Heart left ventricle (tissue), 16 donors: Measurements from ENCODE around the gene RGS6. TPM values are rescaled to one million over a fixed set of nuclear protein-coding genes. Genes with fewer than 3 reads are reported as not detected.

ENCODE experiments used
- ATAC-seq, 4 donors: fragments of 200-7000 bp; cut with Tn5 transposase; one replicate each; pipeline ENCODE4 v1.9.1; 2020 to 2022; ENCODE audit warnings: moderate library complexity in 4 of 4, mild to moderate bottlenecking in 3 of 4, moderate number of reproducible peaks in 1 of 4
- DNase-seq, 5 donors: peaks; one replicate each; pipeline ENCODE4 v3.0.0-alpha.2; 2020
- H3K27ac ChIP-seq, 12 donors: fragments of 200-600 bp; sonication (generic) in 4 of 12; one replicate each; pipeline versions ENCODE4 v1.5.0 to v1.8.0; 2016 to 2022; ENCODE audit warnings: mild to moderate bottlenecking in 2 of 12
- H3K27me3 ChIP-seq, 9 donors: fragments of 200-600 bp; sonication (generic) in 2 of 9; one replicate each; pipeline versions ENCODE4 v1.5.1 to v1.8.0; 2016 to 2022; ENCODE audit warnings: mild to moderate bottlenecking in 3 of 9
- H3K36me3 ChIP-seq, 9 donors: fragments of 200-600 bp; sonication (generic) in 2 of 9; one replicate each; pipeline versions ENCODE4 v1.5.0 to v1.8.0; 2018 to 2022; ENCODE audit warnings: mild to moderate bottlenecking in 2 of 9
- H3K4me1 ChIP-seq, 12 donors: fragments of 200-600 bp; sonication (generic) in 4 of 12; one replicate each; pipeline versions ENCODE4 v1.5.0 to v1.8.0; 2016 to 2022; ENCODE audit warnings: mild to moderate bottlenecking in 3 of 12
- H3K4me3 ChIP-seq, 12 donors: fragments of 200-600 bp; sonication (generic) in 4 of 12; one replicate each; pipeline versions ENCODE4 v1.5.0 to v1.8.0; 2017 to 2022; ENCODE audit warnings: mild to moderate bottlenecking in 9 of 12, moderate library complexity in 4 of 12
- H3K9me3 ChIP-seq, 12 donors: fragments of 200-600 bp; sonication (generic) in 4 of 12; one replicate each; pipeline versions ENCODE4 v1.5.0 to v1.8.0; 2016 to 2022; ENCODE audit warnings: mild to moderate bottlenecking in 1 of 12
- POLR2A ChIP-seq, 2 donors: fragments of 450-650 bp; IDR thresholded peaks; one replicate each; pipeline ENCODE4 v1.6.1; 2017; ENCODE audit warnings: antibody characterized with exemption in 2 of 2, mild to moderate bottlenecking in 2 of 2, moderate library complexity in 2 of 2
- WGBS, 4 donors: extraction: QIAGEN DNeasy Blood & Tissue Kit in 2 of 4; methylation state at CpG; one replicate each; pipeline versions ENCODE4 v1.1.5 to v1.1.7; 2013 to 2018; 5-methylcytosine and 5-hydroxymethylcytosine counted together
- intact Hi-C, 10 donors: fragments of 100-400 bp; cut with DNase I; formaldehyde crosslinking; loops; one replicate each; pipeline versions ENCODE4 v1.11.1 to v1.14.2; 2022
- polyA plus RNA-seq, 2 donors: library from polyadenylated mRNA; stranded (reverse); fragments of 200-250 nt; gene quantifications; one replicate each; pipeline ENCODE4 v1.2.3, GENCODE V29; 2013
- total RNA-seq, 9 donors: library from RNA; depleted of rRNA in 2 of 9; stranded (reverse); fragments of >200 nt in 2 of 9; fragmentation: NEBNext Ultra II Directional in 3 of 9; extraction: Animal tissue kit (Norgen Biotek cat#: 25700) in 3 of 9; gene quantifications; one replicate each; pipeline versions ENCODE4 v1.1.0 to v1.2.4, GENCODE V29; 2016 to 2023
- TF ChIP-seq, protein P1 (sequence below), 12 donors: fragments of 200-600 bp; sonication (generic) in 4 of 12; IDR thresholded peaks; one replicate each; pipeline versions ENCODE4 v1.5.0 to v1.8.0; 2018 to 2022; ENCODE audit warnings: antibody characterized with exemption in 12 of 12, mild to moderate bottlenecking in 5 of 12
- donor health status: ischemic (EF 13 %, LVEDD 7.1; RV severe dilation, severe dysfunction).
- donor health status: healthy with polysubstance abuse.
- donor health status: DM: no; HTN: yes; CAD: no.
- donor health status: DM: no; HTN: no; CAD: no.
- donor health status: ischemic (EF 25% LVEDD 6.9; RV normal size, moderate dysfunction).
- donor health status: ischemic (EF 25% LVEDD 5.7; RV mildly dilated, moderate dysfunction).
- donor health status: healthy.
- donor health status: DM: yes; HTN: yes; CAD: no.
- donor health status: ischemic (EF 35%, LVEDD 5.7; RV mildly dilated, moderate dysfunction).
- donor health status: nonischemic (EF 11% LVEDD 7.7; RV severe dilation, severe dysfunction).
- donor health status: DM: yes; HTN: yes; CAD: no.
- donor health status: PGD.
- donor health status: ischemic (EF 29% LVEDD 5.4; RV normal size, mild dysfunction).
- donor health status: nonischemic (EF 23%, LVEDD 6.1; RV moderate dilation, normal function).

Gene RGS6
- total and polyA plus RNA-seq, 11 donors: 1.3 to 25.4 (median 15.1) TPM

DNA sequence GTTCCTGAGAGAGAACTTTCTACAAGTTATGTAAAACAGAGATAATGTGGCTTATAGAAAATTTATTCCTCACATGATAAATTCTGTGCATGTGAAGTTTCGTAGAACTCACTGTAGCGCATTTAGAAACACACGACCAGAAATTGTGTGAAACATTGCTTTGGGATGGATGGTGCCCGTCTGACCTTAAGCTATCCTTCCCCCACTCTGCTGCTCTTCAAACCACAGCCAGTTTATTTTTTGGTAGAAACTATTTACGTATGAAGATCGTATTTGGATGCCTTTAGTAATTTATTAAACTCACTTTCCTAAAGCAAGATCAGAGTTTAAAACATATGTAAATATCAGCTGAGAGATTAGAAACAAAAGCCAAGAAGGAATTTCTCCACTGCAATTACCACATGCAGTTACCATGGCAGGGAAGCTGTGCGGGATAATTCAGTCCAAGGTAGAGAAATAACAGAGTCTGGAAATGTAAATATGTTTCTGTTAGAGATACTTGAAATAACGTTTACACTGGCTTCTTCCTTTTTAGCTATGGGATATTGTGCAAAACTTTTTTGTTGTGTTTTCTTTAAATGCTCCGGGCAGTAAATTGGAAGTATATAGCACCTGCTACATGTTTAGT is 382.7 kb downstream of the RGS6 start:
- intact Hi-C loops: no loop called here
- ATAC-seq: no peak
- no peak overlapping the region for H3K4me3 ChIP-seq
- H3K27ac ChIP-seq: no peak overlapping the region
- H3K36me3 ChIP-seq: no peaks in the 10 kb centered on the region
- WGBS, 4 donors: 85 to 91% (median 86%) methylated on average over 9 of the region's 9 CpGs
- H3K4me1 ChIP-seq: peaks cover 0 to 9% (median 0%) of the 10 kb centered on the region in 12 donors
- H3K9me3 ChIP-seq: peaks cover 0 to 3% (median 0%) of the 10 kb centered on the region in 12 donors
- no peak for TF ChIP-seq POLR2A (IDR thresholded peaks at IDR 0.05)
- TF ChIP-seq, protein P1, sequence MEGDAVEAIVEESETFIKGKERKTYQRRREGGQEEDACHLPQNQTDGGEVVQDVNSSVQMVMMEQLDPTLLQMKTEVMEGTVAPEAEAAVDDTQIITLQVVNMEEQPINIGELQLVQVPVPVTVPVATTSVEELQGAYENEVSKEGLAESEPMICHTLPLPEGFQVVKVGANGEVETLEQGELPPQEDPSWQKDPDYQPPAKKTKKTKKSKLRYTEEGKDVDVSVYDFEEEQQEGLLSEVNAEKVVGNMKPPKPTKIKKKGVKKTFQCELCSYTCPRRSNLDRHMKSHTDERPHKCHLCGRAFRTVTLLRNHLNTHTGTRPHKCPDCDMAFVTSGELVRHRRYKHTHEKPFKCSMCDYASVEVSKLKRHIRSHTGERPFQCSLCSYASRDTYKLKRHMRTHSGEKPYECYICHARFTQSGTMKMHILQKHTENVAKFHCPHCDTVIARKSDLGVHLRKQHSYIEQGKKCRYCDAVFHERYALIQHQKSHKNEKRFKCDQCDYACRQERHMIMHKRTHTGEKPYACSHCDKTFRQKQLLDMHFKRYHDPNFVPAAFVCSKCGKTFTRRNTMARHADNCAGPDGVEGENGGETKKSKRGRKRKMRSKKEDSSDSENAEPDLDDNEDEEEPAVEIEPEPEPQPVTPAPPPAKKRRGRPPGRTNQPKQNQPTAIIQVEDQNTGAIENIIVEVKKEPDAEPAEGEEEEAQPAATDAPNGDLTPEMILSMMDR (IDR thresholded peaks at IDR 0.05): no peak
- no peak for DNase-seq
- no peaks in the 10 kb centered on the region for H3K27me3 ChIP-seq

DNA sequence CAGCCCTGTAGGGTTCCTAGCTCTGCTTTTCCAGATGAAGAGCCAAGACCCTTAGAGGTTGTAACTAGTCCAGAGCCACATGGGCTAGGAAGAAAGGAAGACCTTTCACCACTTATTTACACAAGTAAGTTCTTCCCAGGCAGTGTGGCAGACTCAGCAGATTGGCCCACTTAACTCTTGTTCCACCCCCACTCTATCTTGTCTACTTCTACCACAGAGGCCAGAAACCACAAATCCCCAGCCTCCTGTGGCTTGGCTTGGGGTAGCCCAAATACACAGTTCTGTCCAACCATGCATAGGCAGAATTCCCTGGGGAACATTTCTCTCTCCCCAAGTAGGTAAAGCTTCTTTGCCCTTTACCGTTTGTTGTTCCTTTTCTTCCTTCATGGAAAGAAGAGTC is 383.5 kb downstream of the RGS6 start:
- 77 to 88% (median 86%) methylated on average over 1 of the region's 1 CpG for WGBS, 4 donors
- TF ChIP-seq, protein P1 (IDR thresholded peaks at IDR 0.05): no peak
- no peak for TF ChIP-seq POLR2A (IDR thresholded peaks at IDR 0.05)
- H3K27me3 ChIP-seq: no peaks in the 10 kb centered on the region
- ATAC-seq (no peak), DNase-seq (no peak)
- peaks cover 0 to 9% (median 0%) of the 10 kb centered on the region in 12 donors for H3K4me1 ChIP-seq
- intact Hi-C loops: no loop called here
- no peaks in the 10 kb centered on the region for H3K36me3 ChIP-seq
- H3K27ac ChIP-seq: no peak overlapping the region
- H3K9me3 ChIP-seq: peaks cover 0 to 3% (median 0%) of the 10 kb centered on the region in 12 donors
- H3K4me3 ChIP-seq: no peak overlapping the region

DNA sequence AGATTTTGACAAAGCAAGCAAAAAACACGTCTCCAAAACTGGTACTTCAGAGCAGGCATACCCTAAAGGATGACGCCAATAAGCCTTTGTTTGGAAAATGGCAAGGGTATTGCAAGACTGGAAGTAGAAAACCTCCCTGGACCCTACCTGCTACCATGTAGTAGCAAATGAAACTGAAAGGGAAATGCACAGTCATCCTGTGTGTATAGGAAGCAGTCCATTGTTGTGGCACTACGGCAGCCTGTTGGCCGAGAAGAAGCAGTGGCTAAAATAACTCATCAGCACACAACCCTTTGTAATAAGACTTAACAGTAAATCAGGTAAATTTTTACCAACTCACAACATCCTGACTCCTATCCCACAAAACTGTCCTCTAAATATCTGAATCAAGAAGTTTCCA is 386.4 kb downstream of the RGS6 start:
- no peak for DNase-seq
- Histone ChIP-seq H3K27me3 (no peaks in the 10 kb centered on the region), H3K9me3 (peaks cover 0 to 3% (median 0%) of the 10 kb centered on the region in 12 donors), H3K4me1 (no peaks in the 10 kb centered on the region), H3K27ac (no peak overlapping the region), H3K36me3 (no peaks in the 10 kb centered on the region), H3K4me3 (peak overlapping the region in 7 of 12 donors; percentile 9 to 41 (median 35))
- no peak for ATAC-seq
- no peak for TF ChIP-seq POLR2A (IDR thresholded peaks at IDR 0.05)
- TF ChIP-seq, protein P1 (IDR thresholded peaks at IDR 0.05): no peak
- WGBS, 4 donors: 62 to 77% (median 76%) methylated on average over 4 of the region's 4 CpGs
- intact Hi-C loops: no loop called here

DNA sequence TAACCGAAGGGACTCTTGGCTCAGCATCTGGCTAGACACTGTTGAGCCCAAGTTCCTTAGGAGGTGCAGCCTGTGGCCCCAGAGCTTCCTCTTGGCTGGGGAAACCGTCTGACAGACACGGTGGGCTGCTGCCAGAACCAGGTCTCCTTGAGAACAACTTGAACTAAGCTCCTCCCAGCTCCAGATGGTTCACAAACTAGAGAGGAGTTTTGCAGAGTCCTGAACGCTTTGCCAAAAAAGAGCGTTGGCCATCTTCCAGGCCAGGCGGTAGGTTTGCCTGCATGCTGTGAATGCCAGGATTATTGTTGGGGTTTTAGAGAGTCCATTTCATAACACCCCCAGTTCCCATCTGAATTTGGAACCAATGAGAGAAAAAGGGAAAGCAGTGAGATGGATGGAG is 399.8 kb downstream of the RGS6 start:
- ATAC-seq (peak in 3 of 4 donors; percentile 24 to 43 (median 38)), DNase-seq (peak in 2 of 5 donors; percentile 25 to 39)
- no peaks in the 10 kb centered on the region for H3K9me3 ChIP-seq
- no peak for TF ChIP-seq POLR2A (IDR thresholded peaks at IDR 0.05)
- TF ChIP-seq, protein P1 (IDR thresholded peaks at IDR 0.05): no peak
- no peaks in the 10 kb centered on the region for H3K36me3 ChIP-seq
- H3K4me1 ChIP-seq: peaks cover 0 to 13% (median 9%) of the 10 kb centered on the region in 12 donors
- WGBS, 4 donors: 1 to 14% (median 5%) methylated on average over 6 of the region's 6 CpGs
- no peak overlapping the region for H3K4me3 ChIP-seq
- H3K27me3 ChIP-seq: no peaks in the 10 kb centered on the region
- no peak overlapping the region for H3K27ac ChIP-seq
- intact Hi-C loops: no loop called here
